Epithelial cell of umbilical artery (primary cell): ENCODE measurements around the gene GAS5. TPM values are rescaled to one million over a fixed set of nuclear protein-coding genes. Genes with fewer than 3 reads are reported as not detected.

Experiments
- total RNA-seq: library from RNA; depleted of rRNA; stranded (reverse); fragments of >200 nt; gene quantifications from 2 replicates; pipeline ENCODE4 v1.2.3, GENCODE V29; 2014

GAS5 gene
- 505 and 678 TPM in 2 replicates for total RNA-seq

DNA sequence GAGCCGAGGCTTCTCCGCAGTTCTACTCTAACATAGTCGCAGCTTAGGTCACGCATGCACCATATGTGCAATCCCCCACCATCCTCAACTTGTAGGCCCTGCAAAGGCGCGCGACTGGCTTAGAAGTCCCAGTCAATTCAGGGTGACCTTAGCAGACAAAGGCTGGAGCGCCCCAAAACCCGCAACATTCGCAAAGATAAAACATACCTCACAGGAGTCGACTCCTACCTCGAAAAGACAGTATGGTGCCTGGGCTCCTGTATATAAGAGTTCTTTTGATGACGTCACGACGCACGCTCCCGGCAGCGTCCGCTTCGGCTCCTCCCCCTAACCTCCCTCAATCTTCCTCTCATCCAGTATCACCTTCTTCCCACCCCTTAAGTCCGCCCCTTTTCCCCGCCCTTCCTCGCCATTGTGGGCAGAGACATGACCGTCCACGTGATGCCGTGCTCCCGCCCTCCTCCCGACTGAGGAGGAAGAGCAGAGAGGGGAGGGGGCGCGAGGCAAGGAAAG, at the start of gene GAS5:
GAS5 (minus strand) TSS at position 237 of the 513 bp plus-strand sequence.

DNA sequence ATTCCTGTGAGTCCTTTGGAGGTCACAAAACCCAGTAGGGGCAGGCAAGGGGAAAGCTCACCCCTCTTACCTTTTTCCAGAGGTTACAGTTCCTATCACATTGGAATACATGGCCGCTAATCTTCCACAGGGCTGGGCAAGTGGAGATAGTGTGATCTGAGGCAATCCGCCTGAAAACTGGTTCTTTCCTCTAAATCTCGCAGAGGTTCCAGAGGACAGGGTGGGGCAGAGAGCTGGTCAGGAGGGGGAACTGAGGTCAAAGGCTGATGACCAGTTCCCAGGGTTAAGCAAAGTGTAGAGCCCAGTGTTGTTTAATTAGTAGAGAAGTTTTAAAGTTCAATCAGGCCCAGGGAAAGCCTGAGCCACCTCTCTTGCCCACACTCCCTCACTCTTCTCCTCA, 49.4 kb upstream of the GAS5 start, which contains the start of gene SERPINC1:
SERPINC1 (minus strand) TSS at position 179 of the 400 bp plus-strand sequence; CDS start at position 111, 68 bp downstream.

DNA sequence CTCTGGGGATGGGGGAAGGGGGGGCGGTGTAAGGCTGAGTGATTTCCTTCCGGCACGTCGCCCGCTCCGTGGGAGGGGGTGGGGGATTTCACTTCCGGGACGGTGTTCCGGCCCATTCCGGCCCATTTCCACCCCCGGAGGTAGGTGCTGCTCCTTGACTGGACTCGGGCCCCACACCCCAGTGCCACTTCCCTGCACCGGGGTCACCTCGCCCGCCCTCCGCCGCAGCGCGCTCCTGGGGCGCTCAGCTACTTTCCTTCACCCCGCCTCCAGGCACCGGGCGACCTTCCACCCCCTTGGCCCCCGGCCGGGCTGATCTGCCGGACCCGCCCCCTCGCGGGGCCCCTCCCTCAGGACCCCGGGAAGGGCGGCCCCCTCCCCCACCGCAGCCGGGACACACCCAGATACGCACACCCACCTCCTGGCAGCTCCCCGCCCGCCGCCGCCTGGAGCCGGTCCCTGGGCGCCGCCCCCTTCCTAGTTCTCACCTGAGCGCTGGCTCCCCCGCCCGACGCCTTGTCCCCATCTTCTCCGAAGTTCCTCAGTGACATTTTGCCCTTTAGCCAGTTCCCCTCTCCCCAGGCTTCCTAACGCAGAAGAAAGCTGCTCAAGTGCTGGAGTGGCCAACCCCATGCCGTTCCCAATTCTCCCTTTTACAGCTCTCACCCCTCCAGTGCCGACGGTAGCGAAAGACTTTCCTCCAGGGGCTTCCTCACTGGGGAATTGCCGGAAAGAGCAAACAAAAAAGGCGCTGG, 654 bp upstream of the GAS5 start, which contains the start of gene ZBTB37:
ZBTB37 (plus strand) TSS at position 115 of the 755 bp plus-strand sequence. CDS start 1,846 bp downstream, outside the sequence.

DNA sequence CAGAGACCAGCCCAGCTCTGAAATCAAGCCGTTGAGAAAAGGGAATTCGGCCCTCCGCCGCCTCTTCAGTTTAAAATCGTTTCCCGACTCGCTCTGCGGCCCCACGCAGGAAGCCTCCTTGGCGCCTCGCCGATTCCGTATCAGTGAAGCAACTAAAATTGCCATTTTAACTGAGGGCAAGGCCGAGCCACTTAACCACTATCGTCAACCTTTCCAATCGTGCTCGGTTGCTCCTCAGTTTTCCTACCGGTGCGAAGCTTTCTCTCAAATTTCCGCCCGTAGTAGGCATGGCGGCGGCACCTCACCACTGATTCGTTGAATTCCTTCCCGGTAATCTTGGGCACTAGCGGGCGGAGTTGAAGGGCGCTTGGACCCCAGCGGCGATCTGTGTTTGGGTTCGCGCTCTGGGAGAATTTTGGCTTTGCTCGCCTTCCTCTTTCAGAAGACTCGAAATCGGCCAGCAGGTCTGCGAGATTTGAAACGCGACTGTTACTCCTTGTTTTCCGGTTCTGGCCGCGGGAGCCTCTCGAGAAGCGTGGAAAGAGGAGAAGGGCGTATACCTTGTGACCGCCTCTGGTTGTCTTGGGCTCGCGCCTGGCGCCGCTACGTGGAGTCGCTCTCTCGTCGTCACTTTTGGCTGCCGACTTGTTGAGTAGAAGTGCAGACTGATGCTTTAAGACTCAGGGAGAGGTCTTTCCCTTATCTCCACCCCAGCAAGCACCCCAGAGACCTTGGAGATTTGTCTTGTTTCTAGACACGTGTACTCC, 43.3 kb downstream of the GAS5 start, which contains the start of the genes CENPL and DARS2:
CENPL (minus strand) TSS at position 569 of the 767 bp plus-strand sequence. CDS start 13,584 bp downstream, outside the sequence.
DARS2 (plus strand) TSS at position 359 of the 767 bp plus-strand sequence. CDS start 557 bp downstream, outside the sequence.

Other genes with a start within 250 kb of the GAS5 start
- not detected in 2 replicates for gene TEX50, start 232.7 kb downstream of the GAS5 start, total RNA-seq
- gene ANKRD45, start 198.1 kb downstream of the GAS5 start, total RNA-seq: under 0.01 and 0.46 TPM in 2 replicates
- gene KLHL20, start 153.0 kb downstream of the GAS5 start, total RNA-seq: 32.2 and 47.6 TPM in 2 replicates
- gene DARS2, start 43.3 kb downstream of the GAS5 start, total RNA-seq: 26.0 and 27.8 TPM in 2 replicates
- gene CENPL, start 43.1 kb downstream of the GAS5 start, total RNA-seq: 19.5 and 29.3 TPM in 2 replicates
- gene ZBTB37, start 391 bp upstream of the GAS5 start, total RNA-seq: 2.9 and 6.4 TPM in 2 replicates
- gene SERPINC1, start 49.3 kb upstream of the GAS5 start, total RNA-seq: not detected in 2 replicates
- 12.7 and 20.8 TPM in 2 replicates for gene RC3H1, start 154.4 kb upstream of the GAS5 start, total RNA-seq